Memory B cell (primary cell): Measurements from ENCODE around the gene ADAMTSL1.

Experiments used
- ATAC-seq: fragments of 150-1000 bp; cut with Tn5 transposase; 2 replicates; pipeline ENCODE4 v1.10.0; 2021; ENCODE audit warnings: low read depth, mild to moderate bottlenecking, moderate library complexity
- DNase-seq, 2 donors: peaks; one replicate each; pipeline ENCODE4 v3.0.0; 2022; ENCODE audit warnings: low spot score in 2 of 2
- H3K27ac Mint-ChIP-seq: one replicate; pipeline ENCODE4 v1.8.0; 2022; ENCODE audit warnings: mild to moderate bottlenecking, moderate library complexity, mixed read lengths
- H3K27me3 Mint-ChIP-seq: one replicate; pipeline ENCODE4 v1.8.0; 2022; ENCODE audit warnings: mixed read lengths
- H3K36me3 Mint-ChIP-seq: one replicate; pipeline ENCODE4 v1.8.0; 2022; ENCODE audit warnings: mild to moderate bottlenecking, mixed read lengths
- H3K4me1 Mint-ChIP-seq: one replicate; pipeline ENCODE4 v1.8.0; 2022; ENCODE audit warnings: mixed read lengths
- H3K4me3 Mint-ChIP-seq: one replicate; pipeline ENCODE4 v1.8.0; 2022; ENCODE audit warnings: mild to moderate bottlenecking, moderate library complexity, mixed read lengths
- H3K9me3 Mint-ChIP-seq: one replicate; pipeline ENCODE4 v1.8.0; 2022; ENCODE audit warnings: mixed read lengths

ADAMTSL1 gene, protein sequence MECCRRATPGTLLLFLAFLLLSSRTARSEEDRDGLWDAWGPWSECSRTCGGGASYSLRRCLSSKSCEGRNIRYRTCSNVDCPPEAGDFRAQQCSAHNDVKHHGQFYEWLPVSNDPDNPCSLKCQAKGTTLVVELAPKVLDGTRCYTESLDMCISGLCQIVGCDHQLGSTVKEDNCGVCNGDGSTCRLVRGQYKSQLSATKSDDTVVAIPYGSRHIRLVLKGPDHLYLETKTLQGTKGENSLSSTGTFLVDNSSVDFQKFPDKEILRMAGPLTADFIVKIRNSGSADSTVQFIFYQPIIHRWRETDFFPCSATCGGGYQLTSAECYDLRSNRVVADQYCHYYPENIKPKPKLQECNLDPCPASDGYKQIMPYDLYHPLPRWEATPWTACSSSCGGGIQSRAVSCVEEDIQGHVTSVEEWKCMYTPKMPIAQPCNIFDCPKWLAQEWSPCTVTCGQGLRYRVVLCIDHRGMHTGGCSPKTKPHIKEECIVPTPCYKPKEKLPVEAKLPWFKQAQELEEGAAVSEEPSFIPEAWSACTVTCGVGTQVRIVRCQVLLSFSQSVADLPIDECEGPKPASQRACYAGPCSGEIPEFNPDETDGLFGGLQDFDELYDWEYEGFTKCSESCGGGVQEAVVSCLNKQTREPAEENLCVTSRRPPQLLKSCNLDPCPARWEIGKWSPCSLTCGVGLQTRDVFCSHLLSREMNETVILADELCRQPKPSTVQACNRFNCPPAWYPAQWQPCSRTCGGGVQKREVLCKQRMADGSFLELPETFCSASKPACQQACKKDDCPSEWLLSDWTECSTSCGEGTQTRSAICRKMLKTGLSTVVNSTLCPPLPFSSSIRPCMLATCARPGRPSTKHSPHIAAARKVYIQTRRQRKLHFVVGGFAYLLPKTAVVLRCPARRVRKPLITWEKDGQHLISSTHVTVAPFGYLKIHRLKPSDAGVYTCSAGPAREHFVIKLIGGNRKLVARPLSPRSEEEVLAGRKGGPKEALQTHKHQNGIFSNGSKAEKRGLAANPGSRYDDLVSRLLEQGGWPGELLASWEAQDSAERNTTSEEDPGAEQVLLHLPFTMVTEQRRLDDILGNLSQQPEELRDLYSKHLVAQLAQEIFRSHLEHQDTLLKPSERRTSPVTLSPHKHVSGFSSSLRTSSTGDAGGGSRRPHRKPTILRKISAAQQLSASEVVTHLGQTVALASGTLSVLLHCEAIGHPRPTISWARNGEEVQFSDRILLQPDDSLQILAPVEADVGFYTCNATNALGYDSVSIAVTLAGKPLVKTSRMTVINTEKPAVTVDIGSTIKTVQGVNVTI (N-terminal part only)

DNA sequence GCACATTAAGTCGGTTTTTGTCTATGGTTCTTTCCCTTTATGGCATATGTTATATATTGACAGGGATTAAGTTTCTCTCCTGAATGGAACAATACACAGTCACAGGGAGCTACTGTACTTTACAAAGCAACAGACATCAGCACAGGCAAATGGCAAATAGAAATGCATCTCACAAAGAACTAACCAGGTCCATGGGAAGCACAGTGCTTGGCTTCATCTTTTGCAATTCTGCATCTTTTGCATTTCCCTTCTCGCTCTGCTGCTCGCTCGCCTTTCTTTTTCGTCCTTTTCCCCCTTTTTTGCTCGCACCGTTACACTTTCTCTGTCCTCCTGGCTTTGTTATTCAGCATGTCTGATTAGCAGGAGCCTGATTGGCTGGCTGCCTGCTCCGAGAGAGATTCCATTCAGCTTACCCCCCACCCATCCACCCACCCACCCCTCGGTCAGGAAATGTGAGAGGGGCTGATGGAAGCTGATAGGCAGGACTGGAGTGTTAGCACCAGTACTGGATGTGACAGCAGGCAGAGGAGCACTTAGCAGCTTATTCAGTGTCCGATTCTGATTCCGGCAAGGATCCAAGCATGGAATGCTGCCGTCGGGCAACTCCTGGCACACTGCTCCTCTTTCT is at the start of gene ADAMTSL1:
Gene ADAMTSL1 (plus strand): TSS at position 502 of the 628 bp plus-strand sequence. CDS start 80 bp downstream, at position 582.
- Mint-ChIP-seq H3K4me1 (peaks cover 3% of the 10 kb centered on the region), H3K27me3 (peaks cover 2% of the 10 kb centered on the region), H3K9me3 (peaks cover 1% of the 10 kb centered on the region), H3K27ac (no peak within 1 kb of the TSS), H3K4me3 (no peak within 1 kb of the TSS), H3K36me3 (no peaks in the 10 kb centered on the region)
- DNase-seq (no peak), ATAC-seq (no peak)

DNA sequence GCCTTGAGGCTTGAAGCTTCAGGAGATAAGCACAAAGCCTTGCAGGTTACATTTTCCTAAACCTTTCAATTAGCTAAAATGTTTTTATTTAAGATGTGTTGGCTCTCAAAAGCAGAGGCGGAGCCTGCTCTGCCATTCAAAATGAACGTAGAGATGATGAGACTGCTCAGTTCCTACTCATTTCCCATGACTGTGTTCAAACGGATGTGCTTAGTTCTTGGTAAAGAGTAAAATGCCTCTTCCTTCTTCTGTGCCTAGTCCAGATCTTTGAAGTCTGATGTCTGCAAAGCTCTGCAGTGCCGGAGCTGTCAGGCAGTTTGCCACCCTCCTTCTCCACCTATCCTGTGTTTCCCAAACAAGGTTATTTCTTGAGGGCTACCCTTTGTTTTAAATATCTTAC is 46.3 kb upstream of the ADAMTSL1 start:
- Mint-ChIP-seq H3K27ac (no peak overlapping the region), H3K36me3 (no peaks in the 10 kb centered on the region), H3K4me3 (no peak overlapping the region), H3K4me1 (no peaks in the 10 kb centered on the region), H3K27me3 (no peaks in the 10 kb centered on the region), H3K9me3 (peaks cover 2% of the 10 kb centered on the region)
- no peak for ATAC-seq
- DNase-seq: no peak

GRCh38 chr9:18428661-18429060 is 45.3 kb upstream of the ADAMTSL1 start:
- Mint-ChIP-seq H3K4me3 (no peak overlapping the region), H3K4me1 (no peaks in the 10 kb centered on the region), H3K27ac (no peak overlapping the region), H3K27me3 (no peaks in the 10 kb centered on the region), H3K36me3 (no peaks in the 10 kb centered on the region), H3K9me3 (peaks cover 2% of the 10 kb centered on the region)
- no peak for DNase-seq
- no peak for ATAC-seq

GRCh38 chr9:18429070-18429469 is 44.9 kb upstream of the ADAMTSL1 start:
- H3K36me3 Mint-ChIP-seq: no peaks in the 10 kb centered on the region
- no peak for DNase-seq
- H3K27me3 Mint-ChIP-seq: no peaks in the 10 kb centered on the region
- no peak for ATAC-seq
- no peak overlapping the region for H3K27ac Mint-ChIP-seq
- H3K4me3 Mint-ChIP-seq: no peak overlapping the region
- peaks cover 2% of the 10 kb centered on the region for H3K9me3 Mint-ChIP-seq
- no peaks in the 10 kb centered on the region for H3K4me1 Mint-ChIP-seq

DNA sequence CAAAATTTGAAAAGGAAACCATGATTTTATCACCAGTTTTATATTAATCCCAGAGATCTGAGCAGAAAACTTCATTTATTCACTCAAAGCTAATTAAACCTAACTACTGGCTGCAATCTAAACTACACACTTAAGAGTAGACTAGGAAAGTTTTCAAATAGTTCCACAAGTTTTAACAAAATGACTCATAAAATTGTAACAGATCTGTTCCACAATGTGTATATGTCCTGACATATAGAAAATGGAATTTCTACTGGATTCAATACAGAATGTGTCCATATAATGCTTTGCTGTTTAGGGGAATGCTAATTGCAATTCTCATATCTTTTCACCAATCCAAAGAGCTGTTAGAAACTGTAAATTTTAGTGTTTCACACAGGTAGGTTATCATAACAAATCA is 40.3 kb upstream of the ADAMTSL1 start:
- peaks cover 5% of the 10 kb centered on the region for H3K27me3 Mint-ChIP-seq
- no peak for ATAC-seq
- H3K36me3 Mint-ChIP-seq: no peaks in the 10 kb centered on the region
- H3K4me3 Mint-ChIP-seq: no peak overlapping the region
- H3K9me3 Mint-ChIP-seq: no peaks in the 10 kb centered on the region
- DNase-seq: no peak
- H3K4me1 Mint-ChIP-seq: no peaks in the 10 kb centered on the region
- H3K27ac Mint-ChIP-seq: no peak overlapping the region

- no peak overlapping the region for H3K4me3 Mint-ChIP-seq
- ATAC-seq (no peak), DNase-seq (no peak)
- H3K9me3 Mint-ChIP-seq: no peaks in the 10 kb centered on the region
- no peaks in the 10 kb centered on the region for H3K4me1 Mint-ChIP-seq
- peaks cover 10% of the 10 kb centered on the region for H3K27me3 Mint-ChIP-seq
- H3K27ac Mint-ChIP-seq: no peak overlapping the region
- no peaks in the 10 kb centered on the region for H3K36me3 Mint-ChIP-seq
These were observed 36.4 kb upstream of the ADAMTSL1 start for GRCh38 chr9:18437315-18438201.

DNA sequence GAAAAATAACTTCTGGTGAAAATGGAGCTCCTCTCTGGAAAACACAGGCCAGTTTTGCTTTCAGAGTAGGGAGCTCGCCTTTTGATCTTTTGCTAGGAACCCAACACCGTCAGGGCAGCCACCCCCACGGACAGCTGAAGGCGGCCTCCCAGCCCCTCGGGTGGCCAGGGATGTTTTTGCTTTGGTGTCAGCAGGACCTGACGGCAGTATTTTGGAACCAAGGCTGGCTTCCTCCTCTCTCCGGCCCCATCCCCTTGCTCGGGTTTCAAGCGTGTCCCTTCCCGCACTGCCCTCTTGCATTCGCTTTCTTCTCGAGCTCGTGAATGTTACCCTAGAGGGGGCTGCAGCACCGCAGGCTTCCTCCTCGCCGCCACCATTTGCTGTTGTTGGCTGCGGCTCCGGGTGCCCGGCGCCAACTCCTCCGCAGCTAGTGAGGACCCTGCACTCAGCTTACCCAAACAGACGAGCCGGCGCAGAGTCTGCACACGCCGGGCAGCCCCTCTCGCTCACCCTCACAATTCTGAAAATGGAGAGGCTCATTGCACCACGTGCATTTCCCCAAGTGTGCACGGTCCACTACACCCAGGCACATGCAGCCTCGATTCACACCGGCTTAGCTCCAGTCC is 35.5 kb upstream of the ADAMTSL1 start:
- Mint-ChIP-seq H3K4me1 (no peaks in the 10 kb centered on the region), H3K27ac (no peak overlapping the region), H3K4me3 (no peak overlapping the region), H3K36me3 (no peaks in the 10 kb centered on the region), H3K9me3 (no peaks in the 10 kb centered on the region), H3K27me3 (peaks cover 10% of the 10 kb centered on the region)
- DNase-seq: no peak
- ATAC-seq: no peak

DNA sequence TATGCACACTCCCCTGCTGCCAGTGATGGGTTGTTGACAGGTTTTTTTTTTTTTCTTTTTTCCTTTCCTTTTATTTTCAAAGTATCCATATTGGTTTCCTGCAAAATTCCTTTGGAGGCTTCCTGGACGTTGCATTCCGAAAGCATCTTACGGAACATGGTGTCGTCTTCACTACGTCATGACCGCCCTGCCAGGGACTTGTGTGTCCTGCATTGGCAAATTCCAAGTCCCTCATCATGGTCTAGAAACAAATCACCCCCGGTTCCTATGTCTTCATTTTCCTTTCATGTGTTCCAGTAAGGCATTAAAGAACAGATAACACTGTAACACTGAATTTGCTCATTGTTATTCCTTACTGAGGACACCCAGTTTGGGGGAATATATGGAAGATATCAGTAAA is 35.0 kb upstream of the ADAMTSL1 start:
- Mint-ChIP-seq H3K9me3 (no peaks in the 10 kb centered on the region), H3K27me3 (peaks cover 10% of the 10 kb centered on the region), H3K4me1 (no peaks in the 10 kb centered on the region), H3K36me3 (no peaks in the 10 kb centered on the region), H3K4me3 (no peak overlapping the region), H3K27ac (no peak overlapping the region)
- no peak for DNase-seq
- no peak for ATAC-seq

DNA sequence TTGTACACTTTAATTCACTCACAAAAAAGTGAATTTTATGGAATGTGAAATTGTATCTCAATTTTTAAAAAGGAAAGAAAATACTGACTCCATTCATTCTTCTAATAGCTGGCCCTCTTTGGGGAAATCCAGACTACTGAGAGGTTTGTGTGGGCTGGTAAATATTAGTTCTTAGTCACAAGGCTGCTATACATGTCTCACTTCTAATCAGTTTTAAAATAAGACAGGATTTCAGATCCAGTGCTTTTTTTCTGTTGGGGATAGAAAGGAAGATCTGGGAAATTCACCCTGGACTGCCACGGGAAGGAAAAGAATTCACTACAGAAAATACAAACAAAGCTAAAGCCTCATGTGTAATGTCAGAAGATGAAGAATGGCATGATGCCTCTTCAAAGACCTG is 32.7 kb upstream of the ADAMTSL1 start:
- H3K36me3 Mint-ChIP-seq: no peaks in the 10 kb centered on the region
- no peaks in the 10 kb centered on the region for H3K9me3 Mint-ChIP-seq
- no peaks in the 10 kb centered on the region for H3K4me1 Mint-ChIP-seq

DNA sequence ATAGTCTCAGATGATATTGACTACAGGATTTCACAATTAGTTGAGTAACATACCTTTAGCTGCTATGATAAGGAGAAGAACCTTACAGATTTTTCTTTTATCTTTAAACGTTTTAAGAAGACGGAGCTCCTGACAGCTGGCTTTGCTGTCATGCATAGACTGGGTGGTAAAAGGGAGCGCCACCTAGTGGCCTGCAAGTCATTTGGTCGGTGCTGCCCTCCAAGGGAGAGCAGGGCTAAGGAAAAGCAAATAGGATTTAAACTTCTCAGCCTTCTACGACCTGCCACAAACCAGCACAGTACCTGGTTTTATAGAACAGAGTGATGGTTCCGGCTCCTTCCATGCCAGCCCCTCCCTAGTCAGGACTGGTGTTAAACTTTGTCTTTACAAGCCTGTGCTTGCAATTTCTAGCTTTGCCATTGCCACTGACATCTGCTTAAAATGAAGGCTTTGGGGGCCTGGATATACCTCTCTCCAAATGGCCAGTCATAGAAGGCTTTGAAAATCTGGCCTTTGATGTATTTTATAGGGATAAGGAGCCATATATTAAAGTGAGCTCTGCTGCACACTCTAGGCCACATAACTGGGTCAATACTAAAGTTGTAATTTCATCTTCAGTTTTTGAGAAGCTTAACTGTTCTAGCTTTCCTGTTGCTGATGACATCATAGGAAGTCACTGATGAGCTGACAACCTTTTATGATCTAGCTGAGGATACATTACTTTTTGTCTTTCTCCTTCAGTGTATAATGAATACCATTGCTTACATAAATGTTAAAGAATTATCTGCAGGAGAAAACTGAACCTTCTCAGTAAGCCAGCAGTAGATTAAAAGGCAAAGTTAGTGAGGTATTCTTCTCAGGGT is 31.1 kb upstream of the ADAMTSL1 start:
- DNase-seq: no peak

More for the DNA sequence above, 32.7 kb upstream of the ADAMTSL1 start:
- Mint-ChIP-seq H3K27ac (no peak overlapping the region), H3K4me3 (no peak overlapping the region), H3K27me3 (peaks cover 10% of the 10 kb centered on the region)
- ATAC-seq (no peak), DNase-seq (no peak)

GRCh38 chr9:18447131-18447530 is 26.8 kb upstream of the ADAMTSL1 start:
- H3K27ac Mint-ChIP-seq: no peak overlapping the region
- DNase-seq (no peak), ATAC-seq (no peak)
- no peaks in the 10 kb centered on the region for H3K27me3 Mint-ChIP-seq
- H3K4me3 Mint-ChIP-seq: no peak overlapping the region
- no peaks in the 10 kb centered on the region for H3K9me3 Mint-ChIP-seq
- no peaks in the 10 kb centered on the region for H3K4me1 Mint-ChIP-seq
- no peaks in the 10 kb centered on the region for H3K36me3 Mint-ChIP-seq

More for the DNA sequence above, 31.1 kb upstream of the ADAMTSL1 start:
- peak; percentile 50 for ATAC-seq
- Mint-ChIP-seq H3K4me1 (no peaks in the 10 kb centered on the region), H3K27me3 (peaks cover 6% of the 10 kb centered on the region), H3K36me3 (no peaks in the 10 kb centered on the region), H3K9me3 (no peaks in the 10 kb centered on the region), H3K4me3 (no peak overlapping the region), H3K27ac (no peak overlapping the region)

- Mint-ChIP-seq H3K27ac (no peak overlapping the region), H3K27me3 (no peaks in the 10 kb centered on the region), H3K4me1 (no peaks in the 10 kb centered on the region), H3K9me3 (no peaks in the 10 kb centered on the region), H3K4me3 (no peak overlapping the region), H3K36me3 (no peaks in the 10 kb centered on the region)
- ATAC-seq (no peak), DNase-seq (no peak)
These were observed 26.4 kb upstream of the ADAMTSL1 start for GRCh38 chr9:18447541-18447940.
